ENCODE data around the gene FBXO34. TPM values are rescaled to one million over a fixed set of nuclear protein-coding genes. Genes with fewer than 3 reads are reported as not detected.

FBXO34 gene, protein sequence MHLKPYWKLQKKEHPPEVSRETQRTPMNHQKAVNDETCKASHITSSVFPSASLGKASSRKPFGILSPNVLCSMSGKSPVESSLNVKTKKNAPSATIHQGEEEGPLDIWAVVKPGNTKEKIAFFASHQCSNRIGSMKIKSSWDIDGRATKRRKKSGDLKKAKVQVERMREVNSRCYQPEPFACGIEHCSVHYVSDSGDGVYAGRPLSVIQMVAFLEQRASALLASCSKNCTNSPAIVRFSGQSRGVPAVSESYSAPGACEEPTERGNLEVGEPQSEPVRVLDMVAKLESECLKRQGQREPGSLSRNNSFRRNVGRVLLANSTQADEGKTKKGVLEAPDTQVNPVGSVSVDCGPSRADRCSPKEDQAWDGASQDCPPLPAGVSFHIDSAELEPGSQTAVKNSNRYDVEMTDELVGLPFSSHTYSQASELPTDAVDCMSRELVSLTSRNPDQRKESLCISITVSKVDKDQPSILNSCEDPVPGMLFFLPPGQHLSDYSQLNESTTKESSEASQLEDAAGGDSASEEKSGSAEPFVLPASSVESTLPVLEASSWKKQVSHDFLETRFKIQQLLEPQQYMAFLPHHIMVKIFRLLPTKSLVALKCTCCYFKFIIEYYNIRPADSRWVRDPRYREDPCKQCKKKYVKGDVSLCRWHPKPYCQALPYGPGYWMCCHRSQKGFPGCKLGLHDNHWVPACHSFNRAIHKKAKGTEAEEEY
- 20.9 and 26.3 TPM in 2 replicates for total RNA-seq

GRCh38 chr14:55270832-55271571, at the start of gene FBXO34:
FBXO34 (plus strand) TSS chr14:55271421; CDS start chr14:55350391, 78,970 bp downstream.

Small RNAs within 50 kb of the gene (small RNA-seq; reads per million reads assigned to genes)
- not detected for gene AL356801.1

Other genes starting within 250 kb of the FBXO34 start
- 23.9 and 31.1 TPM in 2 replicates for gene WDHD1, start 244.3 kb upstream of the FBXO34 start, total RNA-seq
- 40.2 and 50.1 TPM in 2 replicates for gene SOCS4, start 244.2 kb upstream of the FBXO34 start, total RNA-seq
- gene MAPK1IP1L, start 219.8 kb upstream of the FBXO34 start, total RNA-seq: 88.6 and 92.5 TPM in 2 replicates
- gene LGALS3, start 142.2 kb upstream of the FBXO34 start, total RNA-seq: 34.6 and 37.5 TPM in 2 replicates
- gene DLGAP5, start 79.8 kb upstream of the FBXO34 start, total RNA-seq: 89.0 and 149 TPM in 2 replicates
- 15.3 and 15.7 TPM in 2 replicates for gene ATG14, start 140.4 kb downstream of the FBXO34 start, total RNA-seq
- not detected in 2 replicates for gene TBPL2, start 169.2 kb downstream of the FBXO34 start, total RNA-seq

Data from thoracic aorta endothelial cell (primary cell).